ENCODE measurements around the gene COX8C.

DNA sequence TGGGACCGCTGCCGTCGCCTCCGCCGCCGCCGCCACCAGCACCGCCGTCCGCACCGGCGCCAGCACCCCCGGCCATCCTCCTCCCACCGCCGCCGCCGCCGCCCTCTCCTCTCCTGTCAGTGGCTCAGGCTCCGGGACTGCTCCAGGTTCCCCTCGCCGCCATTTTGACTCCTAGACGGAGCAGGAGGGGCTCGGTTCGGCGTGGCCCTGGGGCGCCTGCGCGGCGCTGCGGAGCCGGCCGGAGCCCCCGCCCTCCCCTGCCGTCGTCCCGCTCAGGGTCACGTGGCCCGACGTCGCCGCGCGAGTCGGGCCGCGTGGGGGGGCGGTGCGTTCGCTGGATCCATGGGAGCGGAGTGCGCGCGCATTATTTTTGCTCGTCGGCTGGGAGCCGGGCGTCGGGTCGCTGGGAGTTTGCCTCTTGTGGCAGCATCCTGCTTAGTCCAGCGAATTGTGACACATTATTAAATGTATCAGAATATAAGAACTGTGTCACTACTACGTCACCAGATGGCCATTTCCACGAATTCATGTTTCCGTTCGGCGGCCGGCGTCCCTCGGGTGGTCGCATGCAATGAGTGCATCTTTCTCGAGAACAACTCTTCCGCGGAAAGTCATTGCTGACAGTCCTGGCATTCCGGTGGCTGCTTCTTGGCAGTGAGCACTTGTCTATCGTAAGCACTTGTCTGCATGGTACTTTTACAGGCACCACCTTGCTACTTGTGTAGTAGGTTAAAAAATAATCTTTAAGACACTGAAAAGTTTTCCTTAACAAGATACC, 13.9 kb upstream of the COX8C start, which contains the start of gene BTBD7:
- TF ChIP-seq, protein P1, sequence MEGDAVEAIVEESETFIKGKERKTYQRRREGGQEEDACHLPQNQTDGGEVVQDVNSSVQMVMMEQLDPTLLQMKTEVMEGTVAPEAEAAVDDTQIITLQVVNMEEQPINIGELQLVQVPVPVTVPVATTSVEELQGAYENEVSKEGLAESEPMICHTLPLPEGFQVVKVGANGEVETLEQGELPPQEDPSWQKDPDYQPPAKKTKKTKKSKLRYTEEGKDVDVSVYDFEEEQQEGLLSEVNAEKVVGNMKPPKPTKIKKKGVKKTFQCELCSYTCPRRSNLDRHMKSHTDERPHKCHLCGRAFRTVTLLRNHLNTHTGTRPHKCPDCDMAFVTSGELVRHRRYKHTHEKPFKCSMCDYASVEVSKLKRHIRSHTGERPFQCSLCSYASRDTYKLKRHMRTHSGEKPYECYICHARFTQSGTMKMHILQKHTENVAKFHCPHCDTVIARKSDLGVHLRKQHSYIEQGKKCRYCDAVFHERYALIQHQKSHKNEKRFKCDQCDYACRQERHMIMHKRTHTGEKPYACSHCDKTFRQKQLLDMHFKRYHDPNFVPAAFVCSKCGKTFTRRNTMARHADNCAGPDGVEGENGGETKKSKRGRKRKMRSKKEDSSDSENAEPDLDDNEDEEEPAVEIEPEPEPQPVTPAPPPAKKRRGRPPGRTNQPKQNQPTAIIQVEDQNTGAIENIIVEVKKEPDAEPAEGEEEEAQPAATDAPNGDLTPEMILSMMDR (IDR thresholded peaks at IDR 0.05; ENCODE audit: low read length) = no peak
- no peak for TF ChIP-seq EZH2 (IDR thresholded peaks at IDR 0.05; ENCODE audit: borderline replicate concordance, low read length)

Measured in OCI-LY1 (cell line).